Hepatocyte (in vitro differentiated cells): ENCODE results near the gene ISM1. TPM values are rescaled to one million over a fixed set of nuclear protein-coding genes. Genes with fewer than 3 reads are reported as not detected.
A peak's percentile ranks its signal among the peaks of the same experiment; 100 is the strongest.

ENCODE experiments used
- DNase-seq: peaks from one replicate; pipeline ENCODE4 v3.0.0-alpha.2; 2016; ENCODE audit warnings: low spot score
- H2AFZ ChIP-seq: fragments of 200-600 bp; sonication (generic); 2 replicates; pipeline ENCODE4 v1.6.0; 2016; ENCODE audit warnings: antibody characterized with exemption, mild to moderate bottlenecking
- H3K27ac ChIP-seq: fragments of 200-600 bp; sonication (generic); 2 replicates; pipeline ENCODE4 v1.5.1; 2016; ENCODE audit warnings: mild to moderate bottlenecking
- H3K27me3 ChIP-seq: fragments of 200-600 bp; sonication (generic); 2 replicates; pipeline ENCODE4 v1.6.1; 2016
- H3K36me3 ChIP-seq: fragments of 200-600 bp; sonication (generic); replicated peaks from 2 replicates; pipeline ENCODE4 v1.5.1; 2016; ENCODE audit warnings: low read depth; ENCODE audit not compliant: insufficient read depth
- H3K4me1 ChIP-seq: fragments of 200-600 bp; sonication (generic); 2 replicates; pipeline ENCODE4 v1.5.1; 2016; ENCODE audit warnings: mild to moderate bottlenecking, moderate library complexity; ENCODE audit not compliant: insufficient read depth
- H3K4me2 ChIP-seq: fragments of 200-600 bp; sonication (generic); 2 replicates; pipeline ENCODE4 v1.6.0; 2016
- H3K4me3 ChIP-seq: fragments of 200-600 bp; sonication (generic); 2 replicates; pipeline ENCODE4 v1.5.1; 2016; ENCODE audit warnings: mild to moderate bottlenecking
- H3K79me2 ChIP-seq: fragments of 200-600 bp; sonication (generic); 2 replicates; pipeline ENCODE4 v1.6.0; 2017; ENCODE audit warnings: mild to moderate bottlenecking
- H3K9me2 ChIP-seq: fragments of 200-600 bp; sonication (generic); replicated peaks from 2 replicates; pipeline ENCODE4 v1.6.0; 2017; ENCODE audit warnings: mild to moderate bottlenecking; ENCODE audit not compliant: insufficient read depth
- H3K9me3 ChIP-seq: fragments of 200-600 bp; sonication (generic); 2 replicates; pipeline ENCODE4 v1.5.1; 2016; ENCODE audit warnings: low read depth, mild to moderate bottlenecking
- H4K20me1 ChIP-seq: fragments of 200-600 bp; sonication (generic); 2 replicates; pipeline ENCODE4 v1.6.0; 2016; ENCODE audit warnings: mild to moderate bottlenecking; ENCODE audit not compliant: insufficient read depth, poor library complexity, severe bottlenecking
- EZH2 ChIP-seq: fragments of 200-600 bp; sonication (generic); IDR thresholded peaks from 2 replicates; pipeline ENCODE4 v1.6.1; 2016; ENCODE audit warnings: antibody characterized with exemption, mild to moderate bottlenecking, borderline replicate concordance
- EZH2phosphoT487 ChIP-seq: fragments of 200-600 bp; sonication (generic); IDR thresholded peaks from one replicate; pipeline ENCODE4 v1.6.1; 2018; ENCODE audit warnings: antibody characterized with exemption, mild to moderate bottlenecking, low read depth, moderate library complexity; ENCODE audit not compliant: unreplicated experiment, severe bottlenecking
- WGBS: methylation state at CpG from one replicate; pipeline ENCODE4 v1.1.6; 2016; ENCODE audit warnings: low lambda C conversion rate; ENCODE audit errors: missing lambda C conversion rate; 5-methylcytosine and 5-hydroxymethylcytosine counted together
- polyA plus RNA-seq: library from polyadenylated mRNA; unstranded; fragments of >200 nt; fragmentation: Nextera tagmentation; extraction: Ambion mirVana; gene quantifications from 2 replicates; pipeline ENCODE4 v1.2.1, GENCODE V29; 2016
- total RNA-seq: library from RNA; depleted of rRNA; stranded (reverse); fragments of >200 nt; gene quantifications from 2 replicates; pipeline ENCODE4 v1.2.3, GENCODE V29; 2014
- TF ChIP-seq, protein P1 (sequence below): fragments of 200-600 bp; sonication (generic); IDR thresholded peaks from 2 replicates; pipeline ENCODE4 v1.5.1; 2016; ENCODE audit warnings: antibody characterized with exemption, mild to moderate bottlenecking; ENCODE audit not compliant: poor library complexity

Gene ISM1
- total and polyA plus RNA-seq, 2 experiments from 2014 or later, result 0.76 to 1.7 TPM

DNA sequence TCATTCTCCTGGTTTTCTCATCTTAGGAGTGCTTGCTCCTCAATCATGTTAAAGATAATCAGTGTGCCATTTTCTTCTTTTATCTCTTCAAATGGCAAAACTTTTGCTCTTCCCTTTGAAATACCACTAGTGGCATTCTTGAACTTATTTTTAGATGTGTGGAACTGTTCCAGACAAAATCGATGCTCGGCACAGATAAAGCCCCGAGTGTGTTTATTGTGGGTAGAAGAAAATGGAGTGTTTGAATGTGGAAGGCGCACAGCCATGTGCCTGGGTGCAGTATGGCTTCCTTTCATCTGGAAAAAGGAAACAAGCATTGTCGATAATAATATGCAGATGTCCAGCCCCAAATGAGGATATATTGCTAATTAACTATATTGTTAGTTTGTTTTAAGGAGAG, 42.4 kb downstream of the ISM1 start:
- Histone ChIP-seq H3K36me3 (no peaks in the 10 kb centered on the region), H3K4me2 (no peak overlapping the region), H3K4me1 (peaks cover 15% of the 10 kb centered on the region), H4K20me1 (no peaks in the 10 kb centered on the region), H2AFZ (peak overlapping the region; percentile 3), H3K4me3 (no peak overlapping the region), H3K79me2 (no peaks in the 10 kb centered on the region), H3K27ac (peak overlapping the region; percentile 58), H3K9me3 (no peaks in the 10 kb centered on the region), H3K9me2 (no peaks in the 10 kb centered on the region), H3K27me3 (no peaks in the 10 kb centered on the region)
- WGBS, result 71% methylated on average over 5 of the region's 5 CpGs
- DNase-seq, result no peak
- TF ChIP-seq EZH2 (no peak), EZH2phosphoT487 (no peak)
- TF ChIP-seq, protein P1, sequence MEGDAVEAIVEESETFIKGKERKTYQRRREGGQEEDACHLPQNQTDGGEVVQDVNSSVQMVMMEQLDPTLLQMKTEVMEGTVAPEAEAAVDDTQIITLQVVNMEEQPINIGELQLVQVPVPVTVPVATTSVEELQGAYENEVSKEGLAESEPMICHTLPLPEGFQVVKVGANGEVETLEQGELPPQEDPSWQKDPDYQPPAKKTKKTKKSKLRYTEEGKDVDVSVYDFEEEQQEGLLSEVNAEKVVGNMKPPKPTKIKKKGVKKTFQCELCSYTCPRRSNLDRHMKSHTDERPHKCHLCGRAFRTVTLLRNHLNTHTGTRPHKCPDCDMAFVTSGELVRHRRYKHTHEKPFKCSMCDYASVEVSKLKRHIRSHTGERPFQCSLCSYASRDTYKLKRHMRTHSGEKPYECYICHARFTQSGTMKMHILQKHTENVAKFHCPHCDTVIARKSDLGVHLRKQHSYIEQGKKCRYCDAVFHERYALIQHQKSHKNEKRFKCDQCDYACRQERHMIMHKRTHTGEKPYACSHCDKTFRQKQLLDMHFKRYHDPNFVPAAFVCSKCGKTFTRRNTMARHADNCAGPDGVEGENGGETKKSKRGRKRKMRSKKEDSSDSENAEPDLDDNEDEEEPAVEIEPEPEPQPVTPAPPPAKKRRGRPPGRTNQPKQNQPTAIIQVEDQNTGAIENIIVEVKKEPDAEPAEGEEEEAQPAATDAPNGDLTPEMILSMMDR, result no peak

DNA sequence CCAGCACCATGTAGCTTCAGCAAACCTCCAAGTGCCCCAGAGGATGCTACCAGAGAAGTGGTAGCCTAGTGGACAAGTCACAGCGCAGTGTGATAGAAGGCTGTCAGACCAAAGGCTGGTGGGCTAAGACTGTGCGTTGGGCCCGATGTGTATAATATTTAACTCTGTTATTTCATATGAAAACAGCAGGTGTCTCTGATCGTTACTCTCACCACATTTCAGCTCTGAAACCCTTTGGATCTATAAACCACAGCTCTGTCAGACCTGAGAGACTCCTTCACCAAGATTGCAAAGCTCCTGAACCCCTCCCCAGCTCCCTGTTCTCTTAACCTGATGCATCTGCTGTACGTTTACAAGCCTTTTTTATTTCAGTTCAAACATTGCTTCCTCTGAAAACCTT, 43.8 kb downstream of the ISM1 start:
- 78% methylated on average over 5 of the region's 5 CpGs for WGBS
- no peaks in the 10 kb centered on the region for H3K27me3 ChIP-seq
- no peak for TF ChIP-seq EZH2phosphoT487
- TF ChIP-seq, protein P1, result no peak
- TF ChIP-seq EZH2, result no peak
- H3K4me3 ChIP-seq, result no peak overlapping the region
- no peaks in the 10 kb centered on the region for H3K9me3 ChIP-seq
- H2AFZ ChIP-seq, result no peak overlapping the region
- no peak overlapping the region for H3K4me2 ChIP-seq
- H3K36me3 ChIP-seq, result no peaks in the 10 kb centered on the region
- DNase-seq, result no peak
- no peak overlapping the region for H3K27ac ChIP-seq
- H3K79me2 ChIP-seq, result no peaks in the 10 kb centered on the region
- H4K20me1 ChIP-seq, result no peaks in the 10 kb centered on the region
- H3K9me2 ChIP-seq, result no peaks in the 10 kb centered on the region
- H3K4me1 ChIP-seq, result peaks cover 15% of the 10 kb centered on the region

DNA sequence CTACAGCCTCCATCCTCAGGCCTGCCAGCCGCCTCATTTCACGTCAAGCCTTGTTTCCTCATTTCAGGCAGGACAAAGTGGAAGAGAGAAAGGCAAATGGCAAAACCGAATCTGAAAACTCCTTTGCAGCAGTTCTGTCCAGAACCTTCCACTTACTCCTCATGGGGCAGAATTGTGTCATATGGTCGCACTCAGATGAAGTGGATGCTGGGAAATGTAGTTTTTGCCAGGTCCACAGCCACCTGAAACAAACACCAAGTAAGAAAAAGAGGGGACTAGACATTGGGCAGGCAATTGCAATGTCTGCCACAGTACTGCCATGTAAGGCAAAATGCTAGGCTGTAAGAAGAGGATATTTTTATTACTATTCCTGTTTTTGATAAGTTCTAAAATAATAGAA, 44.9 kb downstream of the ISM1 start:
- no peaks in the 10 kb centered on the region for H4K20me1 ChIP-seq
- H3K9me2 ChIP-seq, result no peaks in the 10 kb centered on the region
- no peaks in the 10 kb centered on the region for H3K9me3 ChIP-seq
- no peak overlapping the region for H3K4me3 ChIP-seq
- TF ChIP-seq, protein P1, result no peak
- no peak for TF ChIP-seq EZH2phosphoT487
- TF ChIP-seq EZH2, result no peak
- H3K4me1 ChIP-seq, result peaks cover 15% of the 10 kb centered on the region
- WGBS, result 95% methylated on average over 4 of the region's 4 CpGs
- H3K79me2 ChIP-seq, result no peaks in the 10 kb centered on the region
- H3K27me3 ChIP-seq, result no peaks in the 10 kb centered on the region
- no peak overlapping the region for H2AFZ ChIP-seq
- H3K4me2 ChIP-seq, result no peak overlapping the region
- H3K36me3 ChIP-seq, result no peaks in the 10 kb centered on the region
- DNase-seq, result no peak
- no peak overlapping the region for H3K27ac ChIP-seq

DNA sequence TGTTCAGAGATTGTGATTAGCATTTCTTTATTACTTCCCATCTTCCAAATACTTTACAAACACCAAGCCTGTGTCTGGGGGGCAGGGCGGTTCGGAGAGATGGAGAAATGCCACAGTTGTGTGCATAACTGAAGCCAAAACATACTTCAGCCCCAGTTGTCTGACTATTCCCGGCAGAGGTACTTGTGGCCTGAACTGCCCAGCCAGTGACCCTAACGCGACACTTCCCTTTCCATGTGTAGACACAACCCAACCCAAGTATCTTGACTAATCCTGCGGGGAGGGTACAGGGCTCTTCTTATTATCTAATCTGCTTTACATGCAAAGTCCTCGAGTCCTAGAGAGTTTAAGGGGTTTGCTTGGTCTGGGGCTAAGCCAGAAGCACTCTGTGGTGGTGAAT, 46.2 kb downstream of the ISM1 start:
- no peaks in the 10 kb centered on the region for H3K79me2 ChIP-seq
- H3K9me3 ChIP-seq, result no peaks in the 10 kb centered on the region
- no peaks in the 10 kb centered on the region for H3K27me3 ChIP-seq
- WGBS, result 68% methylated on average over 7 of the region's 7 CpGs
- no peak overlapping the region for H2AFZ ChIP-seq
- DNase-seq, result no peak
- TF ChIP-seq EZH2, result no peak
- TF ChIP-seq, protein P1, result no peak
- no peak for TF ChIP-seq EZH2phosphoT487
- peaks cover 10% of the 10 kb centered on the region for H3K4me1 ChIP-seq
- H3K4me2 ChIP-seq, result no peak overlapping the region
- H3K9me2 ChIP-seq, result no peaks in the 10 kb centered on the region
- H4K20me1 ChIP-seq, result no peaks in the 10 kb centered on the region
- H3K4me3 ChIP-seq, result no peak overlapping the region
- no peaks in the 10 kb centered on the region for H3K36me3 ChIP-seq
- no peak overlapping the region for H3K27ac ChIP-seq
